Vagina (tissue), 2 donors: ENCODE data around the gene CACNA1H.

Source experiments
- POLR2A ChIP-seq, 2 donors: fragments of 450-650 bp; IDR thresholded peaks; one replicate each; pipeline ENCODE4 v1.6.1; 2017; ENCODE audit warnings: antibody characterized with exemption in 2 of 2, mild to moderate bottlenecking in 2 of 2, moderate library complexity in 2 of 2
- POLR2AphosphoS5 ChIP-seq, 2 donors: sonication (generic); formaldehyde crosslinking; IDR thresholded peaks; one replicate each; pipeline ENCODE4 v1.9.0; 2017; ENCODE audit warnings: antibody characterized with exemption in 2 of 2, mild to moderate bottlenecking in 2 of 2, low read depth in 1 of 2; ENCODE audit not compliant: insufficient read depth in 1 of 2
- TF ChIP-seq, protein P1 (sequence below), 3 experiments: fragments of 450-650 bp in 2 of 3; fragments of 200-600 bp in 1 of 3; sonication (generic) in 1 of 3; IDR thresholded peaks; one replicate each; pipeline ENCODE4 v1.5.1; 2017 to 2019; ENCODE audit warnings: antibody characterized with exemption in 3 of 3, mild to moderate bottlenecking in 2 of 3, moderate library complexity in 2 of 3

DNA sequence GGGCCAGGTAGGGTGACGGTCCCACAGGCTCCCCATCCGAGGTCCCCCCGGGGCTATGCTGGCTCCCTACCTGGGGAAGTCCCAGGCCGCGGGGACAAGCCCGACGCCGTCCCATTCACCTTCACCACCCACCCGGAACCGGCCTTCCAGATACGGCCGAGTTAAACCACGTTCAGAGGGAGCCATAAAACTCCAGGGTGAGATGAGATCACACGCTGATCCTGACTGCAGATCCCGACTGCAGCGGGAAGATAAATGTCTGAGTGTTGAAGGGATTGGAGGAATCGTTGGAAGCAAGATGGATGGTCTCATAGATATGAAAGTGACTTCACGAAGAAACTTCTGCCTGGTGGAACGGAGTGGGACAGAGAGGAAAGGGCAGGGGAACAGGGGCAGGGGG lies 43.3 kb upstream of the CACNA1H start:
- TF ChIP-seq, protein P1, sequence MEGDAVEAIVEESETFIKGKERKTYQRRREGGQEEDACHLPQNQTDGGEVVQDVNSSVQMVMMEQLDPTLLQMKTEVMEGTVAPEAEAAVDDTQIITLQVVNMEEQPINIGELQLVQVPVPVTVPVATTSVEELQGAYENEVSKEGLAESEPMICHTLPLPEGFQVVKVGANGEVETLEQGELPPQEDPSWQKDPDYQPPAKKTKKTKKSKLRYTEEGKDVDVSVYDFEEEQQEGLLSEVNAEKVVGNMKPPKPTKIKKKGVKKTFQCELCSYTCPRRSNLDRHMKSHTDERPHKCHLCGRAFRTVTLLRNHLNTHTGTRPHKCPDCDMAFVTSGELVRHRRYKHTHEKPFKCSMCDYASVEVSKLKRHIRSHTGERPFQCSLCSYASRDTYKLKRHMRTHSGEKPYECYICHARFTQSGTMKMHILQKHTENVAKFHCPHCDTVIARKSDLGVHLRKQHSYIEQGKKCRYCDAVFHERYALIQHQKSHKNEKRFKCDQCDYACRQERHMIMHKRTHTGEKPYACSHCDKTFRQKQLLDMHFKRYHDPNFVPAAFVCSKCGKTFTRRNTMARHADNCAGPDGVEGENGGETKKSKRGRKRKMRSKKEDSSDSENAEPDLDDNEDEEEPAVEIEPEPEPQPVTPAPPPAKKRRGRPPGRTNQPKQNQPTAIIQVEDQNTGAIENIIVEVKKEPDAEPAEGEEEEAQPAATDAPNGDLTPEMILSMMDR (IDR thresholded peaks at IDR 0.05), result no peak
- no peak for TF ChIP-seq POLR2AphosphoS5 (IDR thresholded peaks at IDR 0.05; ENCODE audit: insufficient read depth in 1 of 2, low read depth in 1 of 2)
- TF ChIP-seq POLR2A (IDR thresholded peaks at IDR 0.05), result no peak
